GM21576 (cell line): ENCODE results near the gene ZCCHC2.

Experiments
- ATAC-seq: cut with Tn5 transposase; IDR thresholded peaks from one replicate; pipeline ENCODE4 v1.9.1; 2021; ENCODE audit warnings: mild to moderate bottlenecking, moderate library complexity; ENCODE audit not compliant: unreplicated experiment

The ZCCHC2 gene

DNA sequence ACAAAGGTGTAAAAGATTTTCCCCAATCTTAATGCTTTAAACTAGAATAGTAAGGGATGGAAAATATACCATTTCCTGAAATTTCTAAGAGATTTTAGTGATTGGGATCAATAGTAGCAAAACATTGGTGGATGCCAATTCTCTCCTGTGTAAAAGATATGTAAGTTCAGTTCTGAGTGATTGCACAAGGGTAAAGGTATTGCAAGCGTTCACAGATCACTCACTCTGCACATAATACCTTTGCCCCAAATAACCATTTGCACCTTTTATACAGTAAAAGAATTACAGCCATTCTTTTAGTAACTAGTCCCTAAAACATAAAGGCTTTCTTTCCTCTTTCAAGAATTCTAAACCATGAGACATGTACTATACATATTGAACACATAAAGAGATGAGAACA is 13.0 kb upstream of the ZCCHC2 start:
- ATAC-seq = no peak

GRCh38 chr18:62510789-62511188 is 12.0 kb upstream of the ZCCHC2 start:
- ATAC-seq = no peak

- ATAC-seq = no peak
These were observed 10.3 kb upstream of the ZCCHC2 start for GRCh38 chr18:62512532-62512931.

DNA sequence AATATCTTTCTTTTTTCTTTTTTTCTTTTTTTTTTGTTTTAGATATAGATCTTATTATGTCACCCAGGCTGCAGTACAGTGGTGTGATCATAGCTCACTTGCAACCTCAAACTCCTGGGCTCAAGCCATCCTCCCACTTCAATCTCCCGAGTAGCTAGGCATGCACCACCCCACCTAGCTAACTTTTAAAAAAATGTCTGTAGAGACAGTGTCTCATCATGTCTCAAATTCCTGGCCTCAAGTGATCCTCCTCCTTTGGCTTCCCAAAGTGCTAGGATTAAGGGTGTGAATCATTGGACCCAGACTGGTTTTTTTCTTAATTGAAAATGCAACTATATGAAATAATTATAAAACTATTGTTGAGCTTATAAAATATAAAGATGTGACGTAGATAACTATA is 9.8 kb upstream of the ZCCHC2 start:
- ATAC-seq = no peak

GRCh38 chr18:62514570-62514969 is 8.3 kb upstream of the ZCCHC2 start:
- no peak for ATAC-seq

DNA sequence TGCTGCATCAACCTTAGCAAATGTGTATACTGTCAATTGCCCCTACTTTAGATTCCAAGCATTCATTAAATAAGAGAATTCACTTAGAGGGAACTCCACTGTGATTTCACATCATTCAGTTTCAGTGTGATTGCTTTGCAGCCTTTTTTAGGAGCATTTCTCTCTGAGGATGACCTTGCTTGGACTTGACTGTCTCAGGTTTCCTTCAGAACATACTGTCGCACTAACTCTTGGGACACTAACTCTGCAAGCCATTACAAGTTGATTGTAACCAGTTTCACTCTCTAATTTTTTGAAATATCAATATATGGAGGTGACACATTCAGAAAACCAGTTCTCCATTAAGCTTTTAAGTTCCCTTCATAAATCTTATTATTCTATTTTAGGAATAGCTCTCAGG is 6.6 kb upstream of the ZCCHC2 start:
- no peak for ATAC-seq

GRCh38 chr18:62518460-62519375 is 4.1 kb upstream of the ZCCHC2 start:
- no peak for ATAC-seq

DNA sequence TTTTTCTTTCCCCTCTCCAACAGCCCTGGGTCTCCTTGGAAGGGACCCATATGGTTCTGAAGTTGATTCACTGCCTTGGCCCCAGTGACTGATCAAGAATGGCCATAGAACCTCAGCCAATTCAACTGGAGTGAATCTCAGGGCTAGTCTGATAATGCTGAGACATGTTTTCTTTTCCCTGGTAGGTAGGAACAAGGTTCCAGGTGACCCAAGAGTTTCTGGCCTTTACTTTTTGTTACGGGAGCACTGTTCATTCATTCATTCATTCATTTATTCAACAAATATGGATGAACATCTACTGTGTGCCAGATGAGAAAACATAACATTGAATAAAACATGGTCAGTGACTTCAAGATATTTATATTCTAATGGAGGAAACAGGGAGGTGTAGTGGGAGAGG is 3.1 kb upstream of the ZCCHC2 start:
- no peak for ATAC-seq

DNA sequence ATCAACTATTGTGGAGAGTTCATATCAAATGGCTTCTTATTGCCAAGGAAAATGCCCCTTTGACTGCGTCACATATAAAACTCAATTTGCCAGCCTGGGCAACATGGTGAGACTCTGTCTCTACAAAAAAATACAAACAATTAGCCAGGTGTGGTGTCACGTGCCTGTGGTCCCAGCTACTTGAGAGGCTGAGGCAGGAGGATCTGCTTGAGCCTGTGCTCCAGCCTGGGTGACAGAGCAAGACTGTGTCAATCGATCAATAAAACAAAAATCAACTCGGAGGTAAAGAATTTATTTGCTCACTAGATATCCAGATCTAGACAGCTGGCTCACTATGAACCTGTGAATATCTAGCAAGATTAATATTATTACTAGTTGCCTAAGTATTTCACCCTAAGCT is 1.7 kb upstream of the ZCCHC2 start:
- no peak for ATAC-seq

GRCh38 chr18:62521593-62521992 is 1.2 kb upstream of the ZCCHC2 start:
- ATAC-seq = no peak

GRCh38 chr18:62522178-62522503 is 684 bp upstream of the ZCCHC2 start:
- ATAC-seq = peak; percentile 2

- no peak for ATAC-seq
These were observed 397 bp downstream of the ZCCHC2 start for GRCh38 chr18:62523255-62523588.

- no peak for ATAC-seq
These were observed 1.0 kb downstream of the ZCCHC2 start for GRCh38 chr18:62523631-62524439.

GRCh38 chr18:62524440-62525200 is 1.8 kb downstream of the ZCCHC2 start:
- no peak for ATAC-seq

- no peak for ATAC-seq
These were observed 2.8 kb downstream of the ZCCHC2 start for GRCh38 chr18:62525608-62526007.

DNA sequence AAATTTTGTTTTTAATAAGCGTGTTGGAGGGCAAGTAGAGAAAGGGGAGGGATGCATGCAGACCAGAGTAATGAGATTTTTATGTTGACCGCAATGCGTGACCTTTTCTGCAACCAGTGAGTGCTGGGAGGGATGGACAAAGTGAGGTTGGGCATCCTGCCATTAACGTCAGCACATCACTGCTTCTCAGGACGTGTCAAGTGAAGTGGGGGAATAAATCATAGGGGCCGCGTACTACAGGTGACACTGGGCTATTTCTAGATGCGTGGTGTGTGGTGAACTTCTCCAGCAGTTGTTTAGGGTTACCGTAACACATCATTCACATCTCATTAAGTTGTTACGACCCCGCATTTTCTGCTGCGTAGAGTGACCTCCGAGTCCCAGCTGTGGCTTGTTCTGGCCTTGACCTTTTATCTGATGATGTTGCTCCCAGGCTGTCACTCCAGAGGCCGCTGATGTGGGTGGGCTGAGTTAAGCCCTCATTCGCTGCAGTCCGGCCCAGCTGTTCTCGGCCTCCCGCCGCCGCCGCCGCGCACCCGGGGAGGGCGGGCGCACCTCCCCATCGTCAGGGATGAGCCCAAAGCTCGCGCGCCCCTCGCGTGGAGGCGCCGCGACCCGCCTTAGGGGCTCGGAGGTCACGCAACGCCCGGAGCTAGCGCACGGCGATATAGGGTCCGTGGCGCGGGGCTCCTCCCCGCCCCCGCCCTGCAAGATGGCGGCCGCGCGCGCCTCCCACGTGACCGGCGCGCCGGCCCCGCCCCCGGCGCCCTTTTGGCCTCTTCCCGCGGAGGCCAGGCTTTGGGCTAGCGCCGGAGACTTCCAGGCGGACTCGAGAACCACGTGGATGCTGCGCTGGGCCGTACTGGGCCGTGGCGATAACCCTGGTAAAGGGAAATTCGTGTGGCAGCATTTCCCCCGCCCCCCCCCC is 3.5 kb downstream of the ZCCHC2 start:
- no peak for ATAC-seq

GRCh38 chr18:62529597-62529996 is 6.8 kb downstream of the ZCCHC2 start:
- ATAC-seq = no peak

DNA sequence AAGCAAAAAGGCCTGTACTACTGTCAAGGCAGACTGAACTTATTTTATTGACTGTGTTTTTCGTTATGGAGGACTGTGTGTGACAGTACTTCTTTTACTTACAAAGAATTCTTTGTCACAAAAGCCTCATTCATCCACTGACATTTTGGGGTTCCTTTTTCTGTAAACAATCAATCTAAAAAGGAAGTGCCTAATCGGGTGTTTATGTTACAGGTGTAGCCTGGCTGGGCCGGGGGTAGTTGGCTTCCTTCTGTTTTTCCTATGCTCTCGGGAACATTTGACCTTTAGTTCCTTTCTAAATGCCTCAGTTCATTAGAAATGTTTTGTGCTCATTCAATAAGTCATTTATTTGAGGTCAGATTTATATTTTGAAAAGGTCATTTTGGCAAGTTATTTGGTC is 8.3 kb downstream of the ZCCHC2 start:
- ATAC-seq = no peak

DNA sequence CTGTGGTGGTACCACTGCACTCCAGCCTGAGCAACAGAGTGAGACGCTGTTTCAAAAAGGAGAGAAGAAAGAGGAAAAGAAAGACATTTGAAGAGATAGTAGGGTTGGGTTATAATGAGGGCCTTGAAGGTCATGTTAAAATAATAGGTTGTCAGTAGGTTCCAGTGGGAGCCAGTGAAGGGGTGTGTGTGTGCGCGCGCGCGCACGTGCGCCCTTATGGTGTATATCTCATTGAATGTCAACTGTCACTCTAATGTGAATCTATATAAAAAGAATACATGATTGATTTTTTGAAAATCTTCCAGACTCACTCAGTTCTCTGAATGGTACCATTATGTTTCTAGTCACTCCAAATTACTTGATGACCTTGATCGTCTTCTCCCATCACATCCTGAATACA is 9.1 kb downstream of the ZCCHC2 start:
- ATAC-seq = no peak

- ATAC-seq = no peak
These were observed 13.2 kb downstream of the ZCCHC2 start for GRCh38 chr18:62536005-62536404.
